HepG2 (cell line): ENCODE results near the gene AFAP1L2.

ENCODE experiments used
- CAMTA2 ChIP-seq: sonication (generic); formaldehyde crosslinking; IDR thresholded peaks from 2 replicates; pipeline ENCODE4 v1.4.0; 2020; ENCODE audit warnings: mild to moderate bottlenecking, missing genetic modification reagents, borderline replicate concordance
- CTCF ChIP-seq: sonication (generic); formaldehyde crosslinking; IDR thresholded peaks from 2 replicates; pipeline ENCODE4 v1.5.0; 2020; ENCODE audit warnings: mild to moderate bottlenecking, missing genetic modification reagents, moderate library complexity
- HDAC2 ChIP-seq: sonication (generic); formaldehyde crosslinking; IDR thresholded peaks from 2 replicates; pipeline ENCODE4 v1.4.0; 2020; ENCODE audit warnings: missing genetic modification reagents
- JUND ChIP-seq: sonication (generic); formaldehyde crosslinking; IDR thresholded peaks from 2 replicates; pipeline ENCODE4 v1.8.0; 2022; ENCODE audit warnings: mild to moderate bottlenecking, missing genetic modification reagents
- MIER2 ChIP-seq: IDR thresholded peaks from 2 replicates; pipeline ENCODE4 v1.6.1; 2016; ENCODE audit warnings: missing biosample characterization, missing genetic modification reagents
- POLR2AphosphoS2 ChIP-seq: IDR thresholded peaks from 2 replicates; pipeline ENCODE4 v1.6.1; 2011; ENCODE audit warnings: low read depth, low read length, improper control_type of control experiment
- RERE ChIP-seq: IDR thresholded peaks from 2 replicates; pipeline ENCODE4 v1.6.1; 2016; ENCODE audit warnings: low read depth, missing genetic modification reagents, missing compliant biosample characterization
- SP140L ChIP-seq: sonication (generic); formaldehyde crosslinking; IDR thresholded peaks from 2 replicates; pipeline ENCODE4 v1.4.0; 2020; ENCODE audit warnings: missing genetic modification reagents, borderline replicate concordance
- TBP ChIP-seq: sonication (generic); formaldehyde crosslinking; IDR thresholded peaks from 2 replicates; pipeline ENCODE4 v1.5.0; 2020; ENCODE audit warnings: missing genetic modification reagents
- YEATS4 ChIP-seq: sonication (generic); formaldehyde crosslinking; IDR thresholded peaks from 2 replicates; pipeline ENCODE4 v1.4.0; 2020; ENCODE audit warnings: missing genetic modification reagents, borderline replicate concordance
- ZNF878 ChIP-seq: sonication (generic); formaldehyde crosslinking; IDR thresholded peaks from 2 replicates; pipeline ENCODE4 v1.8.1; 2023; ENCODE audit warnings: mild to moderate bottlenecking, missing genetic modification reagents, moderate library complexity

GRCh38 chr10:114297136-114297705, 107.1 kb downstream of the AFAP1L2 start:
- TF ChIP-seq RERE (CRISPR knock-in tag) (no peak), YEATS4 (CRISPR knock-in tag) (no peak), CTCF (no peak), TBP (CRISPR knock-in tag) (no peak), JUND (CRISPR knock-in tag) (no peak), CAMTA2 (no peak), POLR2AphosphoS2 (no peak), MIER2 (CRISPR knock-in tag) (no peak), HDAC2 (CRISPR knock-in tag) (no peak), ZNF878 (CRISPR knock-in tag) (no peak), SP140L (CRISPR knock-in tag) (no peak)
